NCI-H2029 treated with DMSO at 0.1 percent for 48 hours (cell line): ENCODE results near the gene BHLHA15.
"Not testable (repeated sequence)": the region's sequence is repeated elsewhere in the genome, so short reads cannot be mapped to it uniquely, and the experiment has no call there.

Experiments
- DNase-seq: peaks from one replicate; lab custom pipeline; 2025; lab: John Stamatoyannopoulos, UW

The BHLHA15 gene

GRCh38 chr7:98210513-98211220 lies 572 bp upstream of the BHLHA15 start:
- no peak for DNase-seq

- no peak for DNase-seq
Measured at GRCh38 chr7:98211676-98212531, 665 bp downstream of the BHLHA15 start.

DNA sequence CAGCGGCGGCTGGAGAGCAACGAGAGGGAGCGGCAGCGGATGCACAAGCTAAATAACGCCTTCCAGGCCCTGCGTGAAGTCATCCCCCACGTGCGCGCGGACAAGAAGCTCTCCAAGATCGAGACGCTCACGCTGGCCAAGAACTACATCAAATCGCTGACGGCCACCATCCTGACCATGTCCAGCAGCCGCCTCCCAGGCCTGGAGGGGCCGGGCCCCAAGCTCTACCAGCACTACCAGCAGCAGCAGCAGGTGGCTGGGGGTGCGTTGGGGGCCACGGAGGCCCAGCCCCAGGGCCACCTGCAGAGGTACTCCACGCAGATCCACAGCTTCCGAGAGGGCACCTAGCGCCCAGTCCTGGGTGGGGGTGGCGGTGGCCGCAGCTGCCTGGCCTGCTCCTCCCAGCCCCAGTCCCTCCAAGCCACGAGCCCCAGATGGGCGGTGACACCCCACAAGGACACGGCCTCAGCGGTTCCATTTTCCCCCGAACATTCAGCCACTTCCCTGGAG lies 1.3 kb downstream of the BHLHA15 start:
- no peak for DNase-seq

DNA sequence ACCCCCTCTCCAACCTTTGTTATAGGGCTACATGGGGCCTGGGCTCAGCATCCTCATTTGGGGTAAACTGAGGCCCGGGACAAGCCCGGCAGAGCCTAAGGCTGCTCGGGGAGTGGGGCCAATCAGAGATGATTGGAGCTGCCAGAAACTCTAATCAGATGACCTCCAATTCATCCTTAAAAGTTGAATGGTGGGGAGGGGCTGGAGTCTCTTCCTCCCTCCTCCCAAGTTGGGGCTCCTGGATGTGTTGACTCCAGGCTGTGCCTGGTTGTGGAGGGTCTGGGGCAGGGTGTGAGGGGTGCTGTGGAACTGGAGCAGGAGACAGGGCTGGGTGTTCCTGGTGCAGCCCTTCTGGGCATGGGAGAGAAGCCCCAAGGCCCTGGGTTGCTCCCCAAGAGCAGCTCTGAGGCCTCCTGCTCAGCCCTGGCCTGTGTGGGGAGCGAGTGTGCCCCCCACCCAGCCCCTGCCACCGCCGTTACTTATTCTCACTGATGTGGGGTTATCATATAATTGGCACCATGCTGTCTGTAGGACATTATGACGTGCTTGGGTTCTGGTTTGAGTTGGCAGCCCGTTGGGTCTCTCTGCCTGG lies 2.2 kb downstream of the BHLHA15 start:
- no peak for DNase-seq

GRCh38 chr7:98213888-98214810 lies 2.9 kb downstream of the BHLHA15 start:
- DNase-seq = no peak

DNA sequence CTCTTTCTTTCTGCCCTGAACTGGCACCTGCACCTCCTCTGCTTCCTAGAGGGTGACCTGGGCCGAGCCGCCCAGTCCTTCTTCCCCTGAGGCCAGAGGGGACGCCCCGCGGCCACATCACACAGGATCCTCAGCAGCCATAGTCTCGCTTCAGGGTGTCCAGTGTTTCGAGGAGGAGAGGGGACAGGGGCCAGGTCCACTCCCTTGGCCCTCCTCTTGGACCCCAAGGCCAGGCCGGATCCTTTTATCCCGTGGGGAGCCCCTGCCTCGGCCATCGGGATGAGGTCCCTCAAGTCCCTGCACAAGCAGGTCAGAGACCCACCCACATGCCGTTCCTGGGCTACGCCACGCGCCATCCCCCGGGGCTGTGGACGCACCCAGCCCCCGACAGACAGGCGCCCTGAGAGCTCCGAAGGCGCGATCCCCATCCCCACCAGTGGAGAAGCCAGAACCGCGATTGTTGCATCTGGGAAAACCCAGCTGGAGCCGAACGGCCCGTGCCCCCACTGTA lies 3.6 kb downstream of the BHLHA15 start:
- no peak for DNase-seq

- no peak for DNase-seq
Measured at GRCh38 chr7:98215561-98216495, 4.6 kb downstream of the BHLHA15 start.

- DNase-seq = no peak
Measured at GRCh38 chr7:98216941-98217622, 5.8 kb downstream of the BHLHA15 start.

DNA sequence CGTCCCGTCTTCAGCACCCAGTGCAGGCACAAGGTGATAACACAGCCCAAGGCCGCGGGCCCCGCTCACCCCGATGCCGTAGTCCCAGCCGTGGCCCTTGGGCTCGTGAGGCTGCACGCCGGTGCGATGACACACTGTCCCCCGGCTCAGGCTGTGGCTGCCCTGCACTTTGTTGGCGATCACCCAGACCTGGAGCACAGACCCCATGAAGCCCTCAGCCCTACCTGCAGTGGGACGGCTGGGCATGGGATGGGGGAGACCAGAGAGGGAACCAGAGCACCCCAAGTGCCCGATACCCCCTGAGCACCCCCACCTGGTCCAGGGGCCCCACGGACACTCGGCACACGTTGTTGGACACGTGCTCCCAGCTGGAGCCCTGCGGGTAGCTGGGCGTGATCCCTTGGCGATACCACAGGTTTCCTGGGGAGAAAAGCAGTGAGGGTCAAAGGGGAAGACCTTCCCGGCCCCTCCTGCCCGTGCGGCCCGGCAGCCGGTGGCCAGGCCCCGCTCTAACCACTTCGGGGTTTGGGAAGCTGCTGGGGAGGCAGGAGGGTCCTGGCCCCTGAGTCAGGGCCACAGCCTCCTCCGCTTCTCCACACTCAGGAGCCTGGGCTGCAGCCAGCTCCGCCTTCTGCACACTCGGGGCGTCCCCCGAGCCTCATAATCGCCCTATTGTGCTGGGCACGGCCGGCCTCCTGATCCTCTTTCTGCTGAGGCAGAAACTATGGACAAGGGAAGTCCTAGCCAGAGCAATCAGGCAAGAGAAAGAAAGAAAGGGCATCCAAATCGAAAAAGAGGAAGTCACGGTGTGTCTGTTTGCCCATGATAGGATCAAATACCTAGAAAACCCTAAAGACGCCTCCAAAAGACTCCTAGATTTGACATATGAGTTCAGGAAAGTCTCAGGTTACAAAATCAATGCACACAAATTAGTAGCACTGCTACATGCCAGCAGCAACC lies 6.7 kb downstream of the BHLHA15 start:
- no peak for DNase-seq

GRCh38 chr7:98219382-98219781 lies 8.1 kb downstream of the BHLHA15 start:
- DNase-seq = not testable (repeated sequence)

- no peak for DNase-seq
Measured at GRCh38 chr7:98221611-98222532, 10.6 kb downstream of the BHLHA15 start.

GRCh38 chr7:98222533-98223195 lies 11.4 kb downstream of the BHLHA15 start:
- no peak for DNase-seq

DNA sequence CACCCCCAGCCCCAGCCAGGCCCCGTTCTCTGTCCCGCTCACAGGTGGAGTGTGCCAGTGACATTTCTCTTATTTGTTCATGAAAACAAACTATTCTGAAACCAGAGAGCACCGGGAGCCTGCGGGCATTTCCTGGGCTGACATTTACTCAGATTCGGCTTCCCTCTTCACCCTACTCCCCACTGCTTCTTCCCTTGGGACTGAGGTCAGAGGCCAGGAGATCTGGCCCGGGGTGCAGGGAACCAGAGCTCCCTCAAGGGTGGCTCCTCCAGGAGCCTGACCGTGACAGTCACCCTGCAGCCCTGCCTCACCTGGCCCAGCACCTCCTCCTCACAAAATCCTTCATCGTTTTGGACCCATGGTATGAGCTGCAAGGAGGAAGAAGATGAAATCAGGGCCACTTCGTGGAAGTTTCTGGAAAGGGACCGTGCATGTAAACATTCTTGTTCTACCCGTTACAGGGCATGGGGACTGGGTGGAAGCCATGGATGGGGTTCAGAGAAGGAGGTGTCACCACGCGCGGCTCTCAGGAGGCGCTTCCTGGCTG lies 12.2 kb downstream of the BHLHA15 start:
- no peak for DNase-seq

DNA sequence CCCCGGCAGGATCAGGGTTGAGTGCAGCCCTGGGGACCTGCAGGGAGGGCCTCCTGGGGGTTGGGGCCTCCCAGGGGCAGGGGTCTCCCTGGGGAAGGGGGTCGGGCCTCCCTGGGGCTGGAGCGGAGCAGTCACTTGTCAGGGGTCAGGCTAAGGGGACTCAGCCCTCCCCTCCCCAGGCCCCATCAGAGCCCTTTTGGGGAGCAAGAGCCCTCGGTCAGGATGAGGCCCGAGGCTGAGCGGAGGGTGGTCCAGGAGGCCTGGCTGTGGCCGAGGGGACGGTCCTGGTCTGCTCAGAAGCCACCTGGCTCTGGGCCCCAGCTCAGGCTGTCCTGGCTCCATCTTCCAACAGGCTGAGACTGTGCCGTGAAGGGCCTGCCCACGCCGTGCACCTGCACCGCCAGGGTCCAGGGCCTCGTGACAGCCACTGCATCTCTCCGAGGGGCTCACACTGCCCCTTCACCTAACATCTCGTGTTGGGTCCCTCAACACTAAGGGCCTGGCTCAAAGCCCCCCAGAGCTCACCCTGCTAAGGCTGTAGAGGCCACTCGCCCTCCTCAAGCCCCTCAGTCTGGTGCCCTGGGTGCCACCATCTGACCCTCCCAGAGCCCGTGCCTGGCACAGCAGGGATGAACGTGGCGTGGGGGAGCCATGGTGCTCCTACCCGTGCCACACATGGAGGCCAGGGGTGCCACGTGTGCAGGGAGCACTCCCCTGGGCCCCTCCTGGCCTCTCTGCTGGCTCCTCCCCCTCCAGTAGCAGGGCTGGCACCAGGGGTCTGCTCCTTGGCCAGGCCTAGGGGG lies 12.9 kb downstream of the BHLHA15 start:
- DNase-seq = no peak

GRCh38 chr7:98224701-98225181 lies 13.5 kb downstream of the BHLHA15 start:
- no peak for DNase-seq
